GM21526 (cell line): ENCODE data around the gene PXMP2.
"Not testable (repeated sequence)": the region's sequence is repeated elsewhere in the genome, so short reads cannot be mapped to it uniquely, and the experiment has no call there.

Experiments used
- ATAC-seq: cut with Tn5 transposase; IDR thresholded peaks from one replicate; pipeline ENCODE4 v1.9.1; 2021; ENCODE audit warnings: moderate library complexity; ENCODE audit not compliant: unreplicated experiment, low FRiP score

Gene PXMP2

DNA sequence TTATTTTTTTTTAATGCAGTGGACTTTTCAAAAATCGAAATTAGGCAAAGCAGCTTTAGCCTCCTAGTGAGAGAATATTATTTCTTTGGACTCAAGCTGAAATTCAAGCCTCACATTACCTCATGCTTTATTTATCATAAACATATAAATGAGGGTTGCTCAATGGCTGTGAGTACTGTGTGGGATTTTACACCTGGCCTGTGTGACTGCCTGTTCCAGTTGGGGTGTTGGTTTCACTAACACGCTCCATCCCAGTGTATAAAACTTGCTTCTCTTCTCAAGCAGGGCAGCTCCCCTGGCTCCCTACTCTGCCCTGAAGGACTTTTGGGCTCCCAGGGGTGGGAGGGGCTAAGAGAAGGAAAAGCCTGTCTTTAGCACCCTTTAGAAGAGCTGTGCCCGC, 59.2 kb downstream of the PXMP2 start:
- no peak for ATAC-seq

DNA sequence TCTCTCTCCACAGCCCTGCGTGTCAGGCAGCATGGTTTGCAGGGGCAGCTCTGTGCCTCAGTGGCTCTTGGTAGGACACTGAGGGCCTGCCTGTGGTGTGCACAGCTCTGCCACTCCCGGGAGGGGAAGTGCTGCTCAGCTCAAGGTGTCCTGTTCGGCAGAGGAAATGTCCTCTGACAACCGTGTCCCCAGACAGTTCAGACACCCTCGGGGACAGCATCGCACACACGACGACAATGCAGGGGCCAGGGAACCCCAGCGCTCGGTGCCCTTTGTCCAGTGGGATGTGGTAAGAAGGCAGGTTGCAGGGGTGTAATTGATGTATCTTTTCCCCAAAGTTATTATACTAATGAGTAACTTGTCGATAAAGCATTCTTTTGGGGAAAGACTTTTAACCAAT, 60.0 kb downstream of the PXMP2 start:
- ATAC-seq = no peak

DNA sequence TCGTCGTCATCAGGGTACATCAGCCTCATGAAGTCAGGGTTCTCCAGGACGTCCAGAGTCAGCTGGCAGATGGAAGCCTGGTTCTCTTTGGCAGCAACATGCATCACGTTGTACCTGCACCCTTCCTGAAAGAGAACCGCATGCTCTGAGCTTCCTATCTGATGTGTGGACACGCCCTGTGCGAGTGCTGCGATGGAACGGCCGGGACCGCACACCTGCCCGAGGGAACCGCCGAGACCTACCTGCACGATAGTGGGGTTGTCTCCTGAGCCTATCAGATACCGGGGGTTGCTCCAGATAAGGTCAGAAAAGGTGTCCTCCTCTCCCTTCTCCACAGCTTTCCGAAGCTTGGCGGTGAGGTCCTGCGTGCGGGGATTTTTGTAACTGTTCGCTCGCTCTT, 60.5 kb downstream of the PXMP2 start:
- no peak for ATAC-seq

DNA sequence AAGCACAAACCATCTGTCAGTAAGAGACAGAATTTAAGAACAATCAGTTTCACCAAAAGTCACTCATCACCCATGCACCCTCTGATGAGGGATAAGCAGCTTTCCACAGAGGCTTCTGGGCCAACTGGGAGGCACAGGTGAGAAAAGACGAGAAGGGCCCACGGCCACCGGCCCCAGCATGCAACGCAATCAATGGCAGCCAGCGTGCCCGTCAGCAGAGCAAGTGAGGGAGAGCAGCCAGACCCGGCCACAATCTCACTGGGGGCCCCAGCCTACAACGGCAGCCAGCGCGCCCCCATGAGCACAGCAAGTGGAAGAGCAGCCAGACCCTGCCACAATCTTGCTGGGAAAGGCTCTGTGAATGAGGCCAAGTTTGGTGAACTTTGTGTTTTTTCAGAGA, 60.9 kb downstream of the PXMP2 start:
- ATAC-seq = no peak

DNA sequence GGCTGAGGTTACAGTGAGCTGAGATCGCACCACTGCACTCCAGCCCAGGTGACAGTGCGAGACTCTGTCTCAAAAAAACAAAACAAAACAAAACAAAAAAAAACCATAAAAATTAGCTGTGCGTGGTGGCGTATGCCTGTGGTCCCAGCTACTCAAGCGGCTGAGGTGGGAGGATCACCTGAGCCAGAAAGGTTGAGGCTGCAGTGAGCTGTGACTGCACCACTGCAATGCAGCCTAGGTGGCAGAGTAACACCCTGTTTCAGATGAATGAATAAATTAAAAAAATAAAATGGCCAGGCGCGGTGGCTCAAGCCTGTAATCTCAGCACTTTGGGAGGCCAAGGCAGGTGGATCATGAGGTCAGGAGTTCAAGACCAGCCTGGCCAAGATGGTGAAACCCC, 66.3 kb downstream of the PXMP2 start:
- ATAC-seq = not testable (repeated sequence)

DNA sequence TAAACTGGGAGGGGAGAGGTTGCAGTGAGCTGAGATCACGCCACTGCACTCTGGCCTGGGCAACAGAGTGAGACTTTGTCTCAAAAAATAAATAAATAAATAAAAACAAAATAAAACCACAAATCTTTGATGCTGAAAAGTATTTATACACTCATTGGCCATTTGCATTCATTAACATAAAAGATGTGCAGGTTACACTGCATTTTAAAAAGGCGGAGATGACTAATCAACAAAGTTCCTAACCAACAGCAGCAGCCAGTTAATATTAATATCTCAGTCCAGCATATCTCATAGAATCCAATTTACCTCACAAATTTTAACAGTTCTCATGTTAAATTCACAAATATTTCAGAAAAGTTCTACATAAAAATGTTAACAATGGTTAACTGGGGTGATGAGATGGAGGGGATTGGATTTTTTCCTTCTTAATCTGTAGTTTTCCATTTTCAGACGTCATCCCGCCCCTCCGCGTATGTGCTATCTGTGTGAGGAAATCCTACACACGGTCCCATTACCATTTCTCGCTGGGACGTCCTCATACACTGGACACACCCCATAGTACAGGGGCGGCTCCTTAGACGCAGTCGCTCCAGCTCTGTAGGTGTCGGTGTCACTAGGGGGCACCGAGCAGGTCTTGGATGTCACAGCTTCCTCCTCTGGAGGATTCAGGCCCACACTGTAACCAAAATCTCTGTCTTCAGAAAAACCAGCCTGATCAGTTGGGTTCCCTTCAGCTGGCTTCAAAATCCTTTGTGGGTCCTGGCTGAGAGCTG, 67.0 kb downstream of the PXMP2 start:
- ATAC-seq = no peak
